K562 (cell line): ENCODE results near the gene ACP4. TPM values are rescaled to one million over a fixed set of nuclear protein-coding genes. Genes with fewer than 3 reads are reported as not detected.

ENCODE experiments used
- ATAC-seq: fragments of 200-7000 bp; cut with Tn5 transposase; 3 replicates; pipeline ENCODE4 v1.9.1; 2020; ENCODE audit warnings: moderate library complexity
- BruUV-seq: library from RNA; stranded (reverse); fragments of 400-500 nt; replicated peaks from 2 replicates; lab custom pipeline; 2021; lab: Mats Ljungman, UMichigan
- CTCF ChIA-PET: fragments of 300-600 bp; formaldehyde crosslinking; extraction: SDS; loops from one replicate; lab custom pipeline; 2021; ENCODE audit warnings: low intra/inter-chr PET ratio; lab: Yijun Ruan, JAX
- POLR2A ChIA-PET: fragments of 300-600, 350-650 bp; sonication (Branson Sonifier 250); formaldehyde crosslinking; extraction: SDS; loops from one replicate; lab custom pipeline; 2021; ENCODE audit warnings: antibody characterized with exemption, inconsistent platforms; lab: Yijun Ruan, JAX
- DNase-seq, 4 experiments: peaks; one replicate each; pipeline versions ENCODE4 v3.0.0 to v3.0.0-alpha.2; 2011 to 2018; ENCODE audit warnings: low spot score in 3 of 4, mixed read lengths in 3 of 4; ENCODE audit errors: extremely low read depth in 1 of 4
- FAIRE-seq: peaks from 2 replicates; lab custom pipeline; 2011; peaks lifted over from hg19 to GRCh38; lab: Jason Lieb, UNC
- H2AFZ ChIP-seq: 2 replicates; pipeline ENCODE4 v1.6.0; 2011; ENCODE audit warnings: low read depth, low read length, control low read depth, inconsistent platforms
- H3K27ac ChIP-seq: fragments of 200-600 bp; 3 replicates; pipeline ENCODE4 v1.8.0; 2011; ENCODE audit warnings: low read depth, mild to moderate bottlenecking, control low read depth, inconsistent platforms, low read length, moderate library complexity, mixed read lengths; ENCODE audit errors: extremely low read depth
- H3K27me3 ChIP-seq, 2 experiments: fragments of 300-600 bp in 1 of 2; 2 replicates in 1 of 2; 3 replicates in 1 of 2; pipeline versions ENCODE4 v1.6.0 to v1.8.0; 2011; ENCODE audit warnings: inconsistent platforms in 2 of 2, low read length in 2 of 2, mild to moderate bottlenecking in 1 of 2, mixed read lengths in 1 of 2, moderate library complexity in 1 of 2; ENCODE audit not compliant: control insufficient read depth in 2 of 2, insufficient read depth in 2 of 2
- H3K36me3 ChIP-seq: fragments of 300-600 bp; 3 replicates; pipeline ENCODE4 v1.8.0; 2011; ENCODE audit warnings: mild to moderate bottlenecking, low read length, inconsistent platforms; ENCODE audit not compliant: control insufficient read depth, insufficient read depth
- H3K4me1 ChIP-seq, 2 experiments: fragments of 200-600 bp in 1 of 2; replicated peaks in 1 of 2; 2 replicates in 1 of 2; 3 replicates in 1 of 2; pipeline versions ENCODE4 v1.5.1 to v1.8.0; 2011; ENCODE audit warnings: inconsistent platforms in 2 of 2, low read length in 2 of 2, mild to moderate bottlenecking in 1 of 2, mixed read lengths in 1 of 2, moderate library complexity in 1 of 2; ENCODE audit not compliant: control insufficient read depth in 2 of 2, insufficient read depth in 2 of 2
- H3K4me2 ChIP-seq: 2 replicates; pipeline ENCODE4 v1.6.1; 2011; ENCODE audit warnings: low read length, control low read depth, inconsistent platforms, mixed read lengths; ENCODE audit not compliant: insufficient read depth
- H3K4me3 ChIP-seq: fragments of 200-600 bp; sonication (generic), shearing (Covaris generic); 2 replicates; pipeline ENCODE4 v1.5.1; 2016; ENCODE audit warnings: control low read depth, inconsistent platforms
- H3K79me2 ChIP-seq: fragments of 200-600 bp; 3 replicates; pipeline ENCODE4 v1.8.0; 2011; ENCODE audit warnings: low read length, inconsistent platforms; ENCODE audit not compliant: control insufficient read depth, insufficient read depth
- H3K9ac ChIP-seq, 2 experiments: 2 replicates each; pipeline versions ENCODE4 v1.6.0 to v1.6.1; 2011; ENCODE audit warnings: low read depth in 2 of 2, low read length in 2 of 2, control low read depth in 1 of 2, inconsistent platforms in 1 of 2, mild to moderate bottlenecking in 1 of 2, mixed read lengths in 1 of 2; ENCODE audit not compliant: insufficient read depth in 1 of 2
- H3K9me1 ChIP-seq: one replicate; pipeline ENCODE4 v1.6.0; 2011; ENCODE audit warnings: inconsistent platforms, mild to moderate bottlenecking, low read length, moderate library complexity; ENCODE audit not compliant: control insufficient read depth, insufficient read depth
- H3K9me3 ChIP-seq: replicated peaks from 2 replicates; pipeline ENCODE4 v1.5.1; 2011; ENCODE audit warnings: low read depth, low read length, inconsistent platforms; ENCODE audit not compliant: control insufficient read depth, insufficient read depth
- H4K20me1 ChIP-seq: replicated peaks from 2 replicates; pipeline ENCODE4 v1.6.1; 2011; ENCODE audit warnings: low read length, inconsistent platforms, mixed read lengths; ENCODE audit not compliant: control insufficient read depth, insufficient read depth
- DMBX1 ChIP-seq: fragments of 250-450 bp; sonication (Bioruptor Pico); IDR thresholded peaks from 2 replicates; pipeline ENCODE4 v1.8.0; 2022; ENCODE audit warnings: inconsistent platforms, mild to moderate bottlenecking, moderate library complexity, borderline replicate concordance
- DNMT1 ChIP-seq: fragments of 450-650 bp; IDR thresholded peaks from 2 replicates; pipeline ENCODE4 v1.6.1; 2016; ENCODE audit warnings: antibody characterized with exemption, mild to moderate bottlenecking
- FOS ChIP-seq: IDR thresholded peaks from 3 replicates; pipeline ENCODE4 v1.6.1; 2011; ENCODE audit not compliant: insufficient read length; ENCODE audit errors: extremely low read depth
- PHTF2 ChIP-seq: fragments of 250-450 bp; sonication (Bioruptor Pico); IDR thresholded peaks from 2 replicates; pipeline ENCODE4 v1.5.0; 2021; ENCODE audit warnings: mild to moderate bottlenecking
- TSC22D4 ChIP-seq: fragments of 450-650 bp; IDR thresholded peaks from 2 replicates; pipeline ENCODE4 v1.6.1; 2016; ENCODE audit warnings: missing genetic modification characterization, missing biosample characterization, control low read depth
- ZNF184 ChIP-seq: sonication (generic); formaldehyde crosslinking; IDR thresholded peaks from 2 replicates; pipeline ENCODE4 v1.5.0; 2020; ENCODE audit warnings: missing genetic modification reagents
- ZNF77 ChIP-seq: fragments of 250-450 bp; sonication (Bioruptor Pico); IDR thresholded peaks from 2 replicates; pipeline ENCODE4 v1.5.0; 2020
- ZNF830 ChIP-seq: fragments of 250-450 bp; sonication (Bioruptor Pico); IDR thresholded peaks from 2 replicates; pipeline ENCODE4 v1.5.0; 2021; ENCODE audit warnings: mild to moderate bottlenecking
- WGBS: fragments of 100-300 bp; shearing (Covaris generic); methylation state at CpG from one replicate; pipeline ENCODE4 v1.1.6; 2016; ENCODE audit warnings: low coverage, mixed read lengths; ENCODE audit not compliant: insufficient coverage; ENCODE audit errors: missing lambda C conversion rate; 5-methylcytosine and 5-hydroxymethylcytosine counted together
- in situ Hi-C: fragments of 300-500 bp; cut with MboI; formaldehyde crosslinking; loops from 4 replicates; pipeline ENCODE4 v1.15.0; 2018; ENCODE audit warnings: inconsistent platforms, mixed read lengths
- intact Hi-C: fragments of 100-400 bp; cut with micrococcal nuclease; formaldehyde crosslinking; loops from 2 replicates; pipeline ENCODE4 v1.14.2; 2022
- polyA plus RNA-seq, 8 experiments: library from polyadenylated mRNA; depleted of rRNA in 4 of 8; stranded (reverse) in 5 of 8; unstranded in 3 of 8; fragments of >200 nt; fragmentation: Nextera tagmentation in 2 of 8; fragmentation: Illumina TruSeq in 1 of 8; extraction: Ambion mirVana in 2 of 8; extraction: Trizol in 1 of 8; gene quantifications; 2 replicates each; pipeline versions ENCODE4 v1.2.1 to v1.2.3, GENCODE V29; 2011 to 2014; ENCODE audit warnings: inconsistent platforms in 1 of 8, missing spikeins in 1 of 8
- total RNA-seq, 7 experiments: library from RNA; depleted of rRNA in 6 of 7; stranded (reverse); fragments of >200 nt in 6 of 7; fragmentation: Illumina TruSeq in 2 of 7; extraction: Trizol in 2 of 7; gene quantifications; 2 replicates each; pipeline versions ENCODE4 v1.2.1 to v1.2.3, GENCODE V29; 2011 to 2021; ENCODE audit warnings: low replicate concordance in 1 of 7

The ACP4 gene
- total and polyA plus RNA-seq, 9 of the 15 experiments (the other 6 are each of a cell fraction or from before 2014, with no cell fraction given) = not detected

DNA sequence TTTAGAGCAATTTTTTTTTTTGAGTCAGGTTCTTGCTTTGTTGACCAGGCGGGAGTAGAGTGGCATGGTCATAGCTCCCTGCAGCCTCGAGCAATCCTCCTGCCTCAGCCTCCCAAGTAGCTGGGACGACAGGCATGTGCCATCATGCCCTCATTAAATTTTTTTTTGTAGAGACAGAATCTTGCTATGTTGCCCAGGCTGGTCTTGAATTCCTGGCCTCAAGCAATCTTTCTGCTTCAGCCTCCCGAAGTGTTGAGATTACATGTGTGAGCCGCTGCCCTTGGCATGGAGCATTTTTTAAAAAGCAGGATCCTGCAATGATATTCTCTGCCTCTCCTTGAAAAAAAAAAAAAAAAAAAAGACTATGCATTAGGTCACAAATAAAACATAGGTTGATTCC, 14.1 kb upstream of the ACP4 start:
- Histone ChIP-seq H3K36me3 (no peaks in the 10 kb centered on the region), H2AFZ (no peak overlapping the region), H3K9me3 (no peaks in the 10 kb centered on the region), H3K79me2 (no peaks in the 10 kb centered on the region), H3K9me1 (no peaks in the 10 kb centered on the region), H3K4me3 (no peak overlapping the region), H3K4me1 (peaks cover 21 to 29% of the 10 kb centered on the region in 2 experiments; a peak in 4 of 5 replicates), H3K4me2 (no peak overlapping the region), H3K27ac (no peak overlapping the region), H3K27me3 (no peaks in the 10 kb centered on the region)
- intact Hi-C loops = no loop called here
- POLR2A ChIA-PET = no interaction called here
- in situ Hi-C loops = no loop called here
- DNase-seq = no peak
- TF ChIP-seq PHTF2 (CRISPR knock-in tag) = no peak
- no peak for TF ChIP-seq TSC22D4 (tag)
- no peak for TF ChIP-seq DMBX1 (CRISPR knock-in tag)
- no peak for TF ChIP-seq ZNF77
- TF ChIP-seq ZNF184 = no peak
- no peak for TF ChIP-seq FOS
- no peak for TF ChIP-seq DNMT1
- no peak for TF ChIP-seq ZNF830 (CRISPR knock-in tag)
- TF ChIP-seq, all 486 proteins: peak for 0
- WGBS = 75% methylated on average over 5 of the region's 5 CpGs
- no TSS peak for BruUV-seq
- FAIRE-seq (no peak), ATAC-seq (no peak)
- H3K9ac ChIP-seq = no peak overlapping the region
- CTCF ChIA-PET = interaction anchor here (0.7 kb wide), 1 partner anchor 35 kb away, joined by 3 read pairs; no protein-coding TSS in a partner anchor
- no peaks in the 10 kb centered on the region for H4K20me1 ChIP-seq
